GM12878 (cell line): Measurements from ENCODE around the gene LAMA5. TPM values are rescaled to one million over a fixed set of nuclear protein-coding genes. Genes with fewer than 3 reads are reported as not detected.

ENCODE experiments used
- ATAC-seq: fragments of 200-7000 bp; cut with Tn5 transposase; 3 replicates; pipeline ENCODE4 v1.9.1; 2020; ENCODE audit warnings: mild to moderate bottlenecking, moderate library complexity
- BruUV-seq: library from RNA; stranded (reverse); fragments of 400-500 nt; replicated peaks from 2 replicates; lab custom pipeline; 2021; lab: Mats Ljungman, UMichigan
- CTCF ChIA-PET: fragments of 300-600 bp; sonication (Branson Sonifier 250); formaldehyde crosslinking; extraction: SDS; loops from one replicate; lab custom pipeline; 2021; ENCODE audit warnings: inconsistent platforms; lab: Yijun Ruan, JAX
- POLR2A ChIA-PET: fragments of 350-600 bp; formaldehyde crosslinking; extraction: SDS; loops from one replicate; lab custom pipeline; 2021; ENCODE audit warnings: inconsistent platforms; lab: Charles Lee
- RAD21 ChIA-PET: fragments of 300-600 bp; sonication (Branson Sonifier 250); formaldehyde crosslinking; loops from one replicate; lab custom pipeline; 2023; ENCODE audit warnings: antibody characterized with exemption; ENCODE audit not compliant: unreplicated experiment; lab: Charles Lee
- SMC1A ChIA-PET: fragments of 300-600 bp; sonication (Branson Sonifier 250); formaldehyde crosslinking; loops from one replicate; lab custom pipeline; 2023; ENCODE audit not compliant: unreplicated experiment, uncharacterized antibody; lab: Charles Lee
- DNase-seq: peaks from one replicate; pipeline ENCODE4 v3.0.0-alpha.2; 2011; ENCODE audit warnings: low read depth, low spot score
- FAIRE-seq: peaks from 3 replicates; lab custom pipeline; 2011; peaks lifted over from hg19 to GRCh38; lab: Jason Lieb, UNC
- H2AFZ ChIP-seq: 2 replicates; pipeline ENCODE4 v1.6.0; 2011; ENCODE audit warnings: low read depth, low read length, control low read depth; ENCODE audit not compliant: control insufficient read depth
- H3K27ac ChIP-seq: 2 replicates; pipeline ENCODE4 v1.5.1; 2011; ENCODE audit warnings: control low read depth; ENCODE audit not compliant: control insufficient read depth, insufficient read depth
- H3K27me3 ChIP-seq, 2 experiments: replicated peaks in 1 of 2; 2 replicates each; pipeline versions ENCODE4 v1.6.0 to v1.6.1; 2011; ENCODE audit warnings: low read length in 1 of 2; ENCODE audit not compliant: control insufficient read depth in 2 of 2, insufficient read depth in 2 of 2
- H3K36me3 ChIP-seq, 2 experiments: 2 replicates each; pipeline ENCODE4 v1.5.1; 2011; ENCODE audit warnings: low read length in 1 of 2; ENCODE audit not compliant: control insufficient read depth in 2 of 2, insufficient read depth in 2 of 2
- H3K4me1 ChIP-seq: 2 replicates; pipeline ENCODE4 v1.6.1; 2011; ENCODE audit warnings: mild to moderate bottlenecking, low read length, moderate library complexity, mixed read lengths; ENCODE audit not compliant: control insufficient read depth, insufficient read depth
- H3K4me2 ChIP-seq: 2 replicates; pipeline ENCODE4 v1.6.0; 2011; ENCODE audit warnings: control low read depth; ENCODE audit not compliant: control insufficient read depth, insufficient read depth
- H3K4me3 ChIP-seq: fragments of 200-600 bp; sonication (generic); 2 replicates; pipeline ENCODE4 v1.5.1; 2016
- H3K79me2 ChIP-seq: 2 replicates; pipeline ENCODE4 v1.6.0; 2011; ENCODE audit warnings: low read length; ENCODE audit not compliant: control insufficient read depth, insufficient read depth
- H3K9ac ChIP-seq: 2 replicates; pipeline ENCODE4 v1.8.0; 2011; ENCODE audit warnings: low read length, control low read depth, mixed read lengths; ENCODE audit not compliant: control insufficient read depth, insufficient read depth
- H3K9me3 ChIP-seq: replicated peaks from 3 replicates; pipeline ENCODE4 v1.5.1; 2011; ENCODE audit warnings: mild to moderate bottlenecking, low read length; ENCODE audit not compliant: control insufficient read depth, insufficient read depth
- H4K20me1 ChIP-seq: 2 replicates; pipeline ENCODE4 v1.6.0; 2011; ENCODE audit not compliant: control insufficient read depth, insufficient read depth
- FOXK2 ChIP-seq: fragments of 450-650 bp; IDR thresholded peaks from 2 replicates; pipeline ENCODE4 v1.6.1; 2017; ENCODE audit warnings: mild to moderate bottlenecking, moderate library complexity
- HCFC1 ChIP-seq: fragments of 150-350 bp; IDR thresholded peaks from 2 replicates; pipeline ENCODE4 v1.6.1; 2014; ENCODE audit warnings: low read length
- MTA2 ChIP-seq: fragments of 450-650 bp; IDR thresholded peaks from 2 replicates; pipeline ENCODE4 v1.6.1; 2016; ENCODE audit warnings: low read depth, mild to moderate bottlenecking, moderate library complexity
- POLR2A ChIP-seq: IDR thresholded peaks from 2 replicates; pipeline ENCODE4 v1.6.1; 2011; ENCODE audit warnings: low read depth, mild to moderate bottlenecking, low read length
- POLR2AphosphoS5 ChIP-seq: IDR thresholded peaks from 2 replicates; pipeline ENCODE4 v1.6.1; 2011; ENCODE audit warnings: mild to moderate bottlenecking, low read length, inconsistent platforms
- WGBS: methylation state at CpG from one replicate; pipeline ENCODE4 v1.1.6; 2016; ENCODE audit warnings: low lambda C conversion rate; ENCODE audit not compliant: insufficient replicate concordance, insufficient coverage; ENCODE audit errors: missing lambda C conversion rate; 5-methylcytosine and 5-hydroxymethylcytosine counted together
- in situ Hi-C: fragments of 300-500 bp; cut with MboI; formaldehyde crosslinking; loops from 9 replicates; pipeline ENCODE4 v1.14.3; 2018; ENCODE audit warnings: mixed read lengths
- intact Hi-C: fragments of 100-400 bp; cut with micrococcal nuclease; formaldehyde crosslinking; loops from one replicate; pipeline ENCODE4 v1.14.2; 2022; ENCODE audit not compliant: unreplicated experiment
- polyA plus RNA-seq, 11 experiments: library from polyadenylated mRNA; depleted of rRNA in 4 of 11; unstranded in 6 of 11; stranded (reverse) in 5 of 11; fragments of >200 nt; fragmentation: Nextera tagmentation in 4 of 11; fragmentation: Illumina TruSeq in 1 of 11; extraction: Ambion mirVana in 4 of 11; extraction: Trizol in 1 of 11; gene quantifications; 1 replicate in 1 of 11; 2 replicates in 10 of 11; pipeline versions ENCODE4 v1.2.1 to v1.2.3, GENCODE V29; 2011 to 2016; ENCODE audit warnings: inconsistent platforms in 2 of 11, missing spikeins in 2 of 11, low read depth in 1 of 11
- total RNA-seq, 4 experiments: library from RNA; depleted of rRNA in 3 of 4; stranded (reverse); fragments of >200 nt in 3 of 4; fragmentation: Illumina TruSeq in 1 of 4; extraction: Trizol in 1 of 4; gene quantifications; 2 replicates each; pipeline versions ENCODE4 v1.2.1 to v1.2.3, GENCODE V29; 2013 to 2021

Gene LAMA5
- total and polyA plus RNA-seq, 10 of the 15 experiments (the other 5 are each of a cell fraction or from before 2014, with no cell fraction given), result 0.09 to 3.1 (median 1.6) TPM; not detected in 3

DNA sequence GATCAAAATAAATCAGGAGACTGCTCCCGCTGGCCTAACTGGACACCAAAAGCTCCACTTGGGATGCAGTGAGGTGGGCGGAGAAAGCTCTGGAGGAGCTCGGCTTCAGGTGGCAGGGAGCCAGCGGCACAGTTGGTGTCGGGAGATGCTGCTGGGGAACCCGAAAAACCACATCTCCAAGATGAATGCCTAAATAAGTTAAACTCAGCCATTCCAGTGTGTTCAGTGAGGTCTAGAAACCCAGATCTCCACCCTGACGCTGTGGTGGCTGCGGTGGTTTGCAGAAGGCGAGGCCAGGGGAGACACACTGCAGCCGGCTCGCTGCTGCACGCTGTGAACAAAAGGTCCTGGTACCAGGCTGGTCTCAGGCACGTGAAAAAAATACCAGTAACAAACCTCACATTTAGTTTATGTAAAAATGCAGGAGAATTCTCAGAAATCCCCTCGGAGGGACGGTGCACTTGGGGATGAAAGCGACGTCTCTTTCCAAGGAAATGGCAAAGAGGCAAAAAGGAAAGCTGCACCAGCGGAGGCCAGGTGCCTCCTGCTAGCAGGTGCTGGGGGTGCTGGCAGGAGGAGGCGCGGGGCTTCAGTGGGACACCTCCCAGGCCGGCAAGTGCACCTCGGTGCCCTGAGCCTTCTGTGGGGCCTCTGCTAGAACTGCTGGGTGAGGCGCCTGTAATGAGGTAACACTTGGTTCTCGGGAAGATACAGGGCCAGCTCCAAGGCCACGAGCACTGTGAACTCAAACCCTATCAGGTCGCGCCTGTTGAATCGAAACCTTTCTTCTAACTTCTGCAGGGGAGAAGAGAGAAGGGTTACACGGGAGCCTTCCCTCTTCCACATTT lies 23.4 kb upstream of the LAMA5 start:
- no peak for ATAC-seq
- Histone ChIP-seq H3K4me3 (no peak overlapping the region), H2AFZ (no peak overlapping the region), H3K36me3 (peaks cover 9 to 13% of the 10 kb centered on the region in 2 experiments), H3K27ac (no peak overlapping the region), H3K9ac (no peak overlapping the region), H3K9me3 (no peaks in the 10 kb centered on the region), H4K20me1 (no peaks in the 10 kb centered on the region), H3K79me2 (peaks cover 39% of the 10 kb centered on the region), H3K4me2 (no peak overlapping the region), H3K4me1 (peaks cover 4% of the 10 kb centered on the region; the same call in 1 of the 2 replicates)
- no TSS peak for BruUV-seq
- intact Hi-C loops, result no loop called here
- WGBS, result 83% methylated on average over 29 of the region's 29 CpGs
- DNase-seq, result no peak
- ChIA-PET SMC1A (no interaction called here), POLR2A (no interaction called here), CTCF (interaction anchor here (1.1 kb wide), 1 partner anchor 20 kb away, joined by 3 read pairs; no protein-coding TSS in a partner anchor), RAD21 (no interaction called here)
- in situ Hi-C loops, result loop anchor here (25.0 kb wide), 1 partner anchor 378 kb away; no protein-coding TSS in a partner anchor
- TF ChIP-seq MTA2 (no peak), POLR2A (peak; percentile 42), POLR2AphosphoS5 (peak; percentile 15; the same call in 1 of the 2 replicates), HCFC1 (no peak)
- TF ChIP-seq, all 136 proteins: peak for 2
- FAIRE-seq, result no peak
- H3K27me3 ChIP-seq, result no peaks in the 10 kb centered on the region

DNA sequence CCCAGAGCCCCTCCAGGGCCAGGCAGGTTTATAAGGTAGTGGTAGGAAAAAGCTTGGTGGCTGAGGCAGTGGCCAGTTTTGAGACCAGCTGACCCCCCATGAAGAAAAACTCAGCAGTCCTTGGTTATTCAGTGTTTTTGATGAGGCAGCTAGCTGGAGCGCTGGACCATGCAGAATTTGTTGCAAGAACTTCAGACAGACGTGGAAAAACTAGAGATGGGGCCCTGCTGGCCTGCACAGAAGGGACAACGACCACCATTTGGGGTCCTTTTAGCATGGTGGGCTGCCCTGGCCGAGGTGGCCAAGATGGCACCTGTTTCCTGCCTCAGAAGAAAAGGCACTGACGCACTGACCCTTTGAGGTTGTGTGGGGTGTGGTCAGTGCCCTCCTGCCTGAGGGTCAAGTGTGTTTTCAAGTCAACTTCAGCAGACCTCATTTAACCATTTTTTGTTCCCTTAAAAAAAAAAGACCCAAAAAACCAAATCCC lies 22.5 kb upstream of the LAMA5 start:
- H3K36me3 ChIP-seq, result peaks cover 9 to 13% of the 10 kb centered on the region in 2 experiments
- no peak overlapping the region for H3K4me2 ChIP-seq
- intact Hi-C loops, result loop anchor here (10.0 kb wide), 4 partner anchors 205 to 375 kb away; partner anchors contain the start of genes LSM14B and MTG2

More for the DNA sequence above, 22.5 kb upstream of the LAMA5 start:
- Histone ChIP-seq H3K4me1 (peaks cover 4% of the 10 kb centered on the region), H3K79me2 (peaks cover 45% of the 10 kb centered on the region), H3K27ac (no peak overlapping the region), H3K9me3 (no peaks in the 10 kb centered on the region), H3K4me3 (no peak overlapping the region), H4K20me1 (no peaks in the 10 kb centered on the region), H2AFZ (no peak overlapping the region), H3K9ac (no peak overlapping the region), H3K27me3 (no peaks in the 10 kb centered on the region)
- in situ Hi-C loops, result loop anchor here (25.0 kb wide), 1 partner anchor 377 kb away; no protein-coding TSS in a partner anchor
- POLR2A ChIA-PET, result no interaction called here
- WGBS, result 69% methylated on average over 5 of the region's 5 CpGs
- CTCF ChIA-PET, result no interaction called here
- FAIRE-seq, result no peak
- BruUV-seq, result no TSS peak
- no peak for DNase-seq
- no peak for TF ChIP-seq FOXK2
- 0 out of 2 replicates have a peak, but pooled peaks have one; percentile 9 for TF ChIP-seq POLR2A
- no peak for ATAC-seq
- SMC1A ChIA-PET, result no interaction called here
- RAD21 ChIA-PET, result no interaction called here
